Testis (tissue), 2 donors: Measurements from ENCODE around the gene TPRN.

Source experiments
- CTCF ChIP-seq, 3 experiments: fragments of 450-650 bp in 2 of 3; fragments of 200-600 bp in 1 of 3; sonication (generic) in 1 of 3; IDR thresholded peaks; one replicate each; pipeline ENCODE4 v1.5.1; 2016 to 2019; ENCODE audit warnings: antibody characterized with exemption in 3 of 3, mild to moderate bottlenecking in 2 of 3, moderate library complexity in 1 of 3
- POLR2A ChIP-seq: fragments of 450-650 bp; IDR thresholded peaks from one replicate; pipeline ENCODE4 v1.6.1; 2017; ENCODE audit warnings: antibody characterized with exemption, mild to moderate bottlenecking, moderate library complexity

GRCh38 chr9:137149942-137150616 is 50.5 kb downstream of the TPRN start:
- TF ChIP-seq CTCF (IDR thresholded peaks at IDR 0.05), result no peak
- no peak for TF ChIP-seq POLR2A
